Stimulated activated CD8-positive, alpha-beta memory T cell treated with anti-CD3 and anti-CD28 coated beads, Interleukin-15, amount 100 ng/mL, for 1 hour (primary cell): ENCODE data around the gene BFSP1.

ENCODE experiments used
- DNase-seq: peaks from one replicate; pipeline ENCODE4 v3.0.0-alpha.2; 2020; ENCODE audit warnings: low read depth

The BFSP1 gene

GRCh38 chr20:17519606-17520285 lies 11.4 kb downstream of the BFSP1 start:
- no peak for DNase-seq

- no peak for DNase-seq
Observed at GRCh38 chr20:17518339-17519052, 12.7 kb downstream of the BFSP1 start.

GRCh38 chr20:17515053-17515452 lies 16.1 kb downstream of the BFSP1 start:
- DNase-seq, result no peak

- DNase-seq, result no peak
Observed at GRCh38 chr20:17513939-17514338, 17.2 kb downstream of the BFSP1 start.

GRCh38 chr20:17511401-17511800 lies 19.8 kb downstream of the BFSP1 start:
- DNase-seq, result no peak

- DNase-seq, result no peak
Observed at GRCh38 chr20:17510548-17510947, 20.6 kb downstream of the BFSP1 start.

GRCh38 chr20:17508756-17509155 lies 22.4 kb downstream of the BFSP1 start:
- DNase-seq, result no peak

GRCh38 chr20:17507531-17507930 lies 23.6 kb downstream of the BFSP1 start:
- no peak for DNase-seq

GRCh38 chr20:17507032-17507431 lies 24.1 kb downstream of the BFSP1 start:
- DNase-seq, result no peak

- no peak for DNase-seq
Observed at GRCh38 chr20:17505636-17506517, 25.3 kb downstream of the BFSP1 start.

- DNase-seq, result peak; percentile 14
Observed at GRCh38 chr20:17504898-17505635, 26.1 kb downstream of the BFSP1 start.

- no peak for DNase-seq
Observed at GRCh38 chr20:17504066-17504897, 26.9 kb downstream of the BFSP1 start.

GRCh38 chr20:17503301-17504065 lies 27.7 kb downstream of the BFSP1 start:
- no peak for DNase-seq

GRCh38 chr20:17502105-17502504 lies 29.1 kb downstream of the BFSP1 start:
- no peak for DNase-seq

- no peak for DNase-seq
Observed at GRCh38 chr20:17501701-17502100, 29.5 kb downstream of the BFSP1 start.

GRCh38 chr20:17500826-17501225 lies 30.4 kb downstream of the BFSP1 start:
- no peak for DNase-seq

- DNase-seq, result no peak
Observed at GRCh38 chr20:17500271-17500670, 30.9 kb downstream of the BFSP1 start.

- DNase-seq, result no peak
Observed at GRCh38 chr20:17499041-17499440, 32.1 kb downstream of the BFSP1 start.

- no peak for DNase-seq
Observed at GRCh38 chr20:17498641-17499040, 32.5 kb downstream of the BFSP1 start.

GRCh38 chr20:17497821-17498580 lies 33.2 kb downstream of the BFSP1 start:
- no peak for DNase-seq
